ENCODE results near the gene CRB2. TPM values are rescaled to one million over a fixed set of nuclear protein-coding genes. Genes with fewer than 3 reads are reported as not detected.

Gene CRB2
- total and polyA plus RNA-seq, 2 of the 4 experiments (the other 2 are of a cell fraction): not detected

DNA sequence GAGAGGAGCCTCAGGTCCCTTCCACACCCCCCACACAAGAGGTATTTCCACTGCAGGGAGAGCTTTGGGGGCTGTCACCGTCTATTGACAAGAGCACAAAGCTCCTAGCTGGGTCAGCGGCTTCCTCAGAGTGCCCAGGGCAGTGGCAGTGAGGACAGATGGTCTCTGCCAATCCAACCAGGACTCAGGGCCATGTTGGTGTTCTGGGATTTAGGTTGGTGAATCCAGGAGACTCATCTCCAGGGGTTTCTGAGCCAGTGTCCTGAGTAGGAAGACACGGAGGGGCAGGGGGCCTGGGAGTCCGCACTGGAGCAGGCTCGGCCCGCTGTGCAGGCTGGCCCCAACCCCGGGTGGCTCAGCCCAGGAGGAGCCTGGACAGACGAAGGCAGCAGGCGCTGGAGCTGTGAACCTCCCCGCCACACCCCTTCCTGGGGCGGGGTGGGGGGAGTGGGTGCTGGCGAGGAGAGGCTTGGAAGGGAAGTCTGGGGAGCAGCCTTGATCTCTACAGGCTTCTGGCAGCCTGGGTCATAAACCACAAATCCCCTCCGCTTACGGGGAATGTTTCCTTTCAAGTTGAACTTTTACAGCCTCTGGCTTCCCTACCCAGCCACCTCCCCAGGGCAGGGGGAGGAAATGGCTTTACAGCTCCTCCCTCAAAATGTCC is 19.6 kb downstream of the CRB2 start:
- no CpG with 5 or more reads among the region's 14 CpGs for WGBS, 2 experiments (ENCODE audit: extremely low coverage in 2 of 2, insufficient read length in 1 of 2)
- H2AK9ac ChIP-seq (replicated peaks; ENCODE audit: low read depth, low read length, poor library complexity): peak overlapping the region; percentile 55
- peaks cover 51% of the 10 kb centered on the region for H3K27me3 ChIP-seq (ENCODE audit: control insufficient read depth, insufficient read depth, low read length)
- H2BK5ac ChIP-seq (ENCODE audit: low read depth, low read length, poor library complexity, severe bottlenecking): no peak overlapping the region
- H2AFZ ChIP-seq (replicated peaks; ENCODE audit: low read length, poor library complexity): peak overlapping the region; percentile 43
- ChIA-PET POLR2A (ENCODE audit: unreplicated experiment) (no interaction called here), CTCF (no interaction called here)
- no peak overlapping the region for H3K4me2 ChIP-seq (ENCODE audit: low read depth, low read length)
- no peak overlapping the region for H4K91ac ChIP-seq (ENCODE audit: insufficient read depth, low read depth, low read length)
- DNase-seq (no peak), ATAC-seq (ENCODE audit: low read depth) (peak; percentile 33)
- H2BK15ac ChIP-seq (ENCODE audit: low read depth, low read length): no peak overlapping the region
- BruUV-seq (replicated peaks): no TSS peak
- H3K9me1 ChIP-seq (ENCODE audit: insufficient read depth, low read length): no peaks in the 10 kb centered on the region
- H2BK120ac ChIP-seq (ENCODE audit: low read depth, low read length): no peak overlapping the region
- H3K27ac ChIP-seq (ENCODE audit: insufficient read depth, low read length): no peak overlapping the region
- TF ChIP-seq NFE2L2 (IDR thresholded peaks at IDR 0.05; ENCODE audit: low read depth, low read length) (no peak), SMC3 (IDR thresholded peaks at IDR 0.05; ENCODE audit: low read depth, low read length) (no peak)
- in situ Hi-C loops (cut with MboI; ENCODE audit: low sequenced_read_pairs) (no loop called here), dilution Hi-C loops (cut with HindIII; ENCODE audit: low sequenced_read_pairs, unreplicated experiment) (no loop called here), intact Hi-C loops (cut with micrococcal nuclease) (no loop called here)
- H3K4me3 ChIP-seq (ENCODE audit: insufficient read depth, low read depth, low read length): no peak overlapping the region
- H2BK20ac ChIP-seq (ENCODE audit: low read depth, low read length): no peak overlapping the region
- H3K4me1 ChIP-seq (ENCODE audit: control insufficient read depth, insufficient read depth, low read length): no peaks in the 10 kb centered on the region
- H3K9me3 ChIP-seq (ENCODE audit: control insufficient read depth, insufficient read depth, low read length): no peaks in the 10 kb centered on the region
- no peak overlapping the region for H4K5ac ChIP-seq (ENCODE audit: low read depth, low read length)
- H3K4ac ChIP-seq (ENCODE audit: low read depth, low read length): no peak overlapping the region
- no peak overlapping the region for H4K8ac ChIP-seq (ENCODE audit: low read depth in 2 of 2, low read length in 2 of 2)
- H3K23ac ChIP-seq (ENCODE audit: low read depth, low read length): no peak overlapping the region
- H3K36me3 ChIP-seq (ENCODE audit: control insufficient read depth, insufficient read depth, low read length): no peaks in the 10 kb centered on the region
- H2AK5ac ChIP-seq (ENCODE audit: low read depth, low read length): no peak overlapping the region
- no peaks in the 10 kb centered on the region for H3K79me1 ChIP-seq (ENCODE audit: low read depth in 1 of 2, low read length in 2 of 2)
- H3K9ac ChIP-seq (ENCODE audit: low read depth, low read length): no peak overlapping the region
- no peak overlapping the region for H3K14ac ChIP-seq (replicated peaks; ENCODE audit: low read depth, low read length)
- no peaks in the 10 kb centered on the region for H4K20me1 ChIP-seq (ENCODE audit: insufficient read depth, low read length)
- no peak overlapping the region for H3K56ac ChIP-seq (ENCODE audit: extremely low read depth, insufficient read depth, low read length)
- no peak overlapping the region for H3K18ac ChIP-seq (ENCODE audit: low read depth, low read length)

All from IMR-90 (cell line).